Measurements from ENCODE around the gene ADAMTS2.

DNA sequence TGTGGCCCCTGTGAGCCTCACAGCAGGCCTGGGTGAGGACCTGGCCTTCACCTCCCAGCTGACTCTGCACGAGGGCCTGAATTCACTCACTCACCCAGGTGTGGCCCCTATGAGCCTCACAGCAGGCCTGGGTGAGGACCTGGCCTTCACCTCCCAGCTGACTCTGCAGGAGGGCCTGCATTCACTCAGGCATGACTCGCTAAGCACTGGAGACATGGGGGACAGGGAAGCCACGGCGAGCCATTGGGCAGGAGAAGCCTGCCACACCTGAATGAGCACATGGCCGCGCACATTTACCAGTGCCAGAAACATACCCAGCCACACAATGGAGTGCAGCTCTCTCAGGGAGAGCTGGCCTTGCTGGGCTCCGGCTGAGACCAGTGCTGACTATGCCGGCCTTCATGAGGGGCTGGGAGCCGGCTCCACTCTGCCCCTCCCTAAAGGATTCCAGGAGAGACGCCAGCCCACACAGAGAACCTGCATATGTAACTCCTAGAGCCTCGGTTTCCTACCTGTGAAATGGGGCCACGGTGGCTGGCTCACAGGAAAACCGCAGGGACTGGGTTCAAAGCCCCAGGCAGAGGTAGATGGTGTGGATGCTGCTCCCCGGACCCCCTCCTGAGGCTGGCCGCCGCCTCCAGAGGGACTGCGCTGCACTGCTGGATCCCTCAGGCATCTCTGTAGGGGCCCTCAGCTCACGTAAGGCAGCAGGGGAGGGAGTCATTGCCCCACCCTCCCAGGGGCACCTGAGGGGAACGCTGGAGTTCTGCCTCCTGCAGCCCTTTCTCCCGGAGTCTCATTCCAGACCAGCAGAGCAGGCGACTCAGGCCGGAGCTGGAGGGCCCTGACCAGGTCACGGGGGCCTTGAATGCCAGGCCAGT, 7.2 kb downstream of the ADAMTS2 start:
- TF ChIP-seq, protein P1, sequence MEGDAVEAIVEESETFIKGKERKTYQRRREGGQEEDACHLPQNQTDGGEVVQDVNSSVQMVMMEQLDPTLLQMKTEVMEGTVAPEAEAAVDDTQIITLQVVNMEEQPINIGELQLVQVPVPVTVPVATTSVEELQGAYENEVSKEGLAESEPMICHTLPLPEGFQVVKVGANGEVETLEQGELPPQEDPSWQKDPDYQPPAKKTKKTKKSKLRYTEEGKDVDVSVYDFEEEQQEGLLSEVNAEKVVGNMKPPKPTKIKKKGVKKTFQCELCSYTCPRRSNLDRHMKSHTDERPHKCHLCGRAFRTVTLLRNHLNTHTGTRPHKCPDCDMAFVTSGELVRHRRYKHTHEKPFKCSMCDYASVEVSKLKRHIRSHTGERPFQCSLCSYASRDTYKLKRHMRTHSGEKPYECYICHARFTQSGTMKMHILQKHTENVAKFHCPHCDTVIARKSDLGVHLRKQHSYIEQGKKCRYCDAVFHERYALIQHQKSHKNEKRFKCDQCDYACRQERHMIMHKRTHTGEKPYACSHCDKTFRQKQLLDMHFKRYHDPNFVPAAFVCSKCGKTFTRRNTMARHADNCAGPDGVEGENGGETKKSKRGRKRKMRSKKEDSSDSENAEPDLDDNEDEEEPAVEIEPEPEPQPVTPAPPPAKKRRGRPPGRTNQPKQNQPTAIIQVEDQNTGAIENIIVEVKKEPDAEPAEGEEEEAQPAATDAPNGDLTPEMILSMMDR (IDR thresholded peaks at IDR 0.05), result no peak
- no peak for TF ChIP-seq POLR2AphosphoS5 (IDR thresholded peaks at IDR 0.05)
